Brain microvascular endothelial cell (primary cell): Measurements from ENCODE around the gene SGCD.

Experiments used
- DNase-seq: peaks from one replicate; pipeline ENCODE4 v3.0.0-alpha.2; 2020
- H3K27ac ChIP-seq: fragments of 250-450 bp; sonication (Bioruptor Pico); 2 replicates; pipeline ENCODE4 v1.5.1; 2020; ENCODE audit warnings: mild to moderate bottlenecking, moderate library complexity
- H3K27me3 ChIP-seq: fragments of 250-450 bp; sonication (Bioruptor Pico); replicated peaks from 2 replicates; pipeline ENCODE4 v1.5.1; 2020; ENCODE audit warnings: mild to moderate bottlenecking
- H3K36me3 ChIP-seq: fragments of 250-450 bp; sonication (Bioruptor Pico); replicated peaks from 2 replicates; pipeline ENCODE4 v1.5.1; 2020; ENCODE audit warnings: mild to moderate bottlenecking
- H3K4me3 ChIP-seq: 2 replicates; pipeline ENCODE4 v1.5.1; 2011; ENCODE audit warnings: low read depth, mild to moderate bottlenecking, control low read depth, low read length, moderate library complexity
- in situ Hi-C: cut with HindIII; loops from 2 replicates; pipeline ENCODE4 v1.10.0; 2017; ENCODE audit warnings: low sequenced_read_pairs, low pct_ligation_motif_present
- TF ChIP-seq, protein P1 (sequence below): IDR thresholded peaks from 2 replicates; pipeline ENCODE4 v1.5.1; 2011; ENCODE audit warnings: low read depth, mild to moderate bottlenecking, moderate library complexity, low read length, control low read depth, inconsistent platforms; ENCODE audit errors: missing control alignments

SGCD gene

DNA sequence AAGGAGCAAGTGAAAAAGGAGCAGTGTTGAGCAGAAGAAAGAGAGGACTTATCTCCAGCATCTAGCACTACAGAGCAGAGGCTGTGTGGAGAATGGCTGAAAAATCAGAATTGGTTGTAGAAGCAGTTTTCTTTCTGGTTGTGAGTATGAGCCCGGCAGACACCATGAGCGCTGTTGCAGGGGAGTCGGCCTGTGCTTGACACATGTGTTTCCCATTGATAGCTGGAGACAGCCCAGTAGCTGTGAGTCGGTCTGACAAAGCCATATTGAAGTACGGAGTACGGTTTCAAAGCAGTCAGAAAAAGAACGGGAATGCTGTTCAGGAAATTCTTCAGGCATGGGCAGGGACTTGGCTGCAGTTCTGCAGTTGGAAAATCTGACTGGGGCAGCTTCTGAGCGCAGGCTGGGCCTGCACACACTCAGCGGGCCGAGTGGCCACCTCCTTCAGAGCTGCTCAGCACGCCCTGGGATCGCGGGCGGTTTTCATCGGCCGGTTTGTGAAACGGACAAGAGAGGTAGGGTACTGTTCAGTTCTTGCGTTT is at the start of gene SGCD:
Gene SGCD (plus strand): TSS at position 447 of the 542 bp plus-strand sequence.
- no peaks in the 10 kb centered on the region for H3K36me3 ChIP-seq
- H3K4me3 ChIP-seq, result peak within 1 kb of the TSS; percentile 26
- no peaks in the 10 kb centered on the region for H3K27me3 ChIP-seq
- TF ChIP-seq, protein P1, sequence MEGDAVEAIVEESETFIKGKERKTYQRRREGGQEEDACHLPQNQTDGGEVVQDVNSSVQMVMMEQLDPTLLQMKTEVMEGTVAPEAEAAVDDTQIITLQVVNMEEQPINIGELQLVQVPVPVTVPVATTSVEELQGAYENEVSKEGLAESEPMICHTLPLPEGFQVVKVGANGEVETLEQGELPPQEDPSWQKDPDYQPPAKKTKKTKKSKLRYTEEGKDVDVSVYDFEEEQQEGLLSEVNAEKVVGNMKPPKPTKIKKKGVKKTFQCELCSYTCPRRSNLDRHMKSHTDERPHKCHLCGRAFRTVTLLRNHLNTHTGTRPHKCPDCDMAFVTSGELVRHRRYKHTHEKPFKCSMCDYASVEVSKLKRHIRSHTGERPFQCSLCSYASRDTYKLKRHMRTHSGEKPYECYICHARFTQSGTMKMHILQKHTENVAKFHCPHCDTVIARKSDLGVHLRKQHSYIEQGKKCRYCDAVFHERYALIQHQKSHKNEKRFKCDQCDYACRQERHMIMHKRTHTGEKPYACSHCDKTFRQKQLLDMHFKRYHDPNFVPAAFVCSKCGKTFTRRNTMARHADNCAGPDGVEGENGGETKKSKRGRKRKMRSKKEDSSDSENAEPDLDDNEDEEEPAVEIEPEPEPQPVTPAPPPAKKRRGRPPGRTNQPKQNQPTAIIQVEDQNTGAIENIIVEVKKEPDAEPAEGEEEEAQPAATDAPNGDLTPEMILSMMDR, result no peak
- DNase-seq, result peak; percentile 26
- H3K27ac ChIP-seq, result no peak within 1 kb of the TSS
- in situ Hi-C loops, result no loop called here

DNA sequence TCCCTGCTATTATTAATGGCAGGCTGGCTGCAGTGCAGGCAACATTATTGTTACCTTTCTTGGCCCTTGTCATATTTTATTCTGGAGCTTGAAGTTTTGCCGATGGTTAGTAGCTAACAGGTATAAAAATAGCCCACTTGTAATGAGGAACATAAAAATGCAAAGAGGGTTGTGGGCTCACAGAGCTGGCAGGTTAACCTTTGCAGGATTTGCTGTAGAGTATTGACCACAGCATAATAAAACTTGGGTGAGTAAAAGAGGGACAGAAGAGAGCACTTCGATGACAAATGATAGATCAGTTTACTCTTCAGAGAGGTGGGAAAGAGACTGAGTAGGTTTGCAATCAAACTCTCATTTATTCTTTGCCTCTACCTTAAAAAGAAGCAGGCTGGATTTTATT is 49.7 kb upstream of the SGCD start:
- Histone ChIP-seq H3K27ac (no peak overlapping the region), H3K36me3 (no peaks in the 10 kb centered on the region), H3K27me3 (no peaks in the 10 kb centered on the region), H3K4me3 (no peak overlapping the region)
- in situ Hi-C loops, result no loop called here
- DNase-seq, result no peak
- TF ChIP-seq, protein P1, result no peak

DNA sequence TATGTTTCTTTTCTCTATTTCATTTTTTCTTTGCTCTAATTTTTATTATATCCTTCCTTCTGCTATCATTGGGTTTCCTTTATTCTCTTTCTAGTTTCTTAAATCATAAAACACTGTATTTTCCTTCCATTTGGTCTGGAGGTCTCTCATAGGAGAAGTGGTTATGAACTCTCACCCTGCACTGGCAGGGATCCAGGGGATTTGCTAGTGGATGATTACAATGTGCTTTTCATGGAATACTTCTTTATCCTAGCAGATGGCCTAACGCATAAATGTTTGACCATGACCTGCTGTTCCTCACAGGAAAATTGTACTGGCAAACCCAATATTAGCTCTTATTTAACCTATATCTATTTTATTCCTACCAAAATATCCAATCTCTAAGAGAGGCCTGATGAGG is 31.5 kb upstream of the SGCD start:
- H3K27me3 ChIP-seq, result no peaks in the 10 kb centered on the region
- in situ Hi-C loops, result no loop called here
- no peaks in the 10 kb centered on the region for H3K36me3 ChIP-seq
- H3K27ac ChIP-seq, result no peak overlapping the region
- no peak overlapping the region for H3K4me3 ChIP-seq
- no peak for DNase-seq
- TF ChIP-seq, protein P1, result no peak

DNA sequence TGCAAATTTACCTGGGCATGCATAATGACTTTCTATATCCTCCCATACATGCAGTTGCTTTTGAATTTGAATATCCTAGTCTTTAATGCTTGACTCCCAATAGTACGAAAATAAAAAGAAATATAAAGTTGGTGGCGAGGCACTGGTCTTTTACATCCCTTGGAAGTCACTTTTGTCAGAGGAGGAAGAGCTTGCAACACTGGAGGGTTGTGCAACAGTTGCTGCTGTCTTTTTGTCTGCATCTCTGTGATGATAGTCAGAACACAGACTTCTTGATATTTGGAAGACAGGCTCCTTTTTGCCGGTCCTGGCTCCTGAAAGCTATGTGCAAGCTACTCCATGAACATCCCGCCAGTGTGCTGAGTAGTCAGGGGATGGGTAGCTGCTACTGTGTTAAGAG is 16.8 kb upstream of the SGCD start:
- DNase-seq, result no peak
- in situ Hi-C loops, result no loop called here
- H3K27me3 ChIP-seq, result no peaks in the 10 kb centered on the region
- H3K4me3 ChIP-seq, result no peak overlapping the region
- H3K36me3 ChIP-seq, result no peaks in the 10 kb centered on the region
- no peak overlapping the region for H3K27ac ChIP-seq
- TF ChIP-seq, protein P1, result no peak

DNA sequence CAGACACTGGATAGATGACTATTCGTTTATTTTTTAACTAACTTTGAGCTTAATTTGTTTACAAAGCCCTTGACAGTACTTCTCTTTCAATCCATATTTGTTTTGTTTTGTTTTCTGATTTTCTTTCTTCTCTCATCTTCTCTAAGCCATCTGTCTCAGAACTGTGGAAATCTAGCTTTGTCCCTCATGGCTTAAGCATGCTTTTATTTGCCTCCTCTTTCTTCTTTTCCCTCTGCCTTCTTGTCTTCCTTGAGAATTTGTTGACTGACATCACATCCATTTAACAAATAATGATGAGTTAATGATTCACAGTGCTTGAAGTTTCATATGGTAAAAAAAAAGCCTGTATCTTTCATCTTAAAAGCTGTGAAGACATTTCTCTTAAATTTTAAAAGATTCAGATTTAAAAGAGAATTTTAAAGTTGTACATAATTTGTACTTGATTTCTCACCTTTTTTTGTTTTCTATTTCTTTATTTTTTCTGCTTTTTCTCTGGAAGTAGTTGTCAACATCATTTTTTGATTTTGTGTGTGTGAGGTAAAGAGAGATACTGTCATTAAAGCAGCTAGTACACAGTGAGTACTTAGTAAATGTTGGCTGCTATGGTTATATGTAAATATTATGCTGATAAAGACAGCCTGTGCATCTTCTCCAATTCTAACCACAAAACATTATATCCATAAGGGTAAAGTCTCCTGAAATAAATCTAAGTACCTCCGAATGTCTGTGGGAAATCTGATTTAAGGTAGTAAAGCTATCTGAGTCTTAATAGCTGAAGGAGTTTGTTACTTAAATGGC is 13.9 kb upstream of the SGCD start:
- in situ Hi-C loops, result no loop called here
- TF ChIP-seq, protein P1, result no peak
- no peak for DNase-seq
- Histone ChIP-seq H3K36me3 (no peaks in the 10 kb centered on the region), H3K27ac (no peak overlapping the region), H3K4me3 (no peak overlapping the region), H3K27me3 (no peaks in the 10 kb centered on the region)

DNA sequence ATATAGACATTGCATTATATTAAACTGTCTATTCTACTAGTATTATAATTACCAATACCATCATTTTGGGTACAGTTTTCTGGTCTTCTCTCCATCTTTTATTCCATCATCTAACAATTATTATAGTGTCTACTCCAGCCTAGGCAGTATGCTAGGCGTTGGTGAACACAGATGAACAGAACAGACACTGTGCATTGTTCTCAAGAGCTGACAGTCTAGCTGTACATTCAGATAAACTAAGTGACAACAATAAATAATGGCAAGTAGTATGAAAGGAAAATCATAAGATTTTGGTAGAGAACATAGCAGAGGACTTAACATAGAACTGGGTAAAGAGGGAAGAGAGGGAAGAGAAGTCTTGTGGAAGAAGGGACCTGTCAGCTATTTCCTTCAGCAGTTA is 12.5 kb upstream of the SGCD start:
- Histone ChIP-seq H3K27me3 (no peaks in the 10 kb centered on the region), H3K27ac (no peak overlapping the region), H3K36me3 (no peaks in the 10 kb centered on the region), H3K4me3 (no peak overlapping the region)
- in situ Hi-C loops, result no loop called here
- TF ChIP-seq, protein P1, result no peak
- no peak for DNase-seq
